Anterior cingulate cortex (tissue), 58 donors: ENCODE results near the gene ACAD11.
"Not testable (repeated sequence)": the region's sequence is repeated elsewhere in the genome, so short reads cannot be mapped to it uniquely, and the experiment has no call there.

ENCODE experiments used
- DNase-seq, 58 donors: peaks; one replicate each; lab custom pipeline; 2025; lab: John Stamatoyannopoulos, UW

Gene ACAD11

GRCh38 chr3:132606085-132606484, 53.5 kb downstream of the ACAD11 start:
- no peak for DNase-seq

GRCh38 chr3:132605374-132605792, 54.2 kb downstream of the ACAD11 start:
- DNase-seq = no peak

GRCh38 chr3:132600614-132601013, 59.0 kb downstream of the ACAD11 start:
- DNase-seq = not testable (repeated sequence)

GRCh38 chr3:132598181-132598580, 61.4 kb downstream of the ACAD11 start:
- no peak for DNase-seq

- no peak for DNase-seq
These were observed 61.9 kb downstream of the ACAD11 start for GRCh38 chr3:132597660-132598059.

GRCh38 chr3:132596816-132597433, 62.7 kb downstream of the ACAD11 start, which contains the start of gene ACKR4:
Gene ACKR4, plus strand, starts transcription at chr3:132597270. Its CDS starts 3,128 bp downstream, at chr3:132600398.
- DNase-seq = no peak

GRCh38 chr3:132596326-132596725, 63.3 kb downstream of the ACAD11 start:
- DNase-seq = no peak

- no peak for DNase-seq
These were observed 64.6 kb downstream of the ACAD11 start for GRCh38 chr3:132595014-132595413.

GRCh38 chr3:132594498-132594897, 65.1 kb downstream of the ACAD11 start:
- DNase-seq = no peak

- no peak for DNase-seq
These were observed 65.7 kb downstream of the ACAD11 start for GRCh38 chr3:132593947-132594323.

- DNase-seq = no peak
These were observed 66.2 kb downstream of the ACAD11 start for GRCh38 chr3:132593241-132593946.

- DNase-seq = no peak
These were observed 67.4 kb downstream of the ACAD11 start for GRCh38 chr3:132592216-132592615.

- DNase-seq = no peak
These were observed 72.2 kb downstream of the ACAD11 start for GRCh38 chr3:132587401-132587800.

- no peak for DNase-seq
These were observed 85.8 kb downstream of the ACAD11 start for GRCh38 chr3:132573797-132574211.

GRCh38 chr3:132570016-132570415, 89.6 kb downstream of the ACAD11 start:
- no peak for DNase-seq

GRCh38 chr3:132569580-132569979, 90.0 kb downstream of the ACAD11 start:
- no peak for DNase-seq

GRCh38 chr3:132569153-132569552, 90.5 kb downstream of the ACAD11 start:
- DNase-seq = no peak

- DNase-seq = no peak
These were observed 91.2 kb downstream of the ACAD11 start for GRCh38 chr3:132568422-132568821.

GRCh38 chr3:132564070-132564465, 95.5 kb downstream of the ACAD11 start:
- DNase-seq = no peak

GRCh38 chr3:132563420-132564069, 96.1 kb downstream of the ACAD11 start:
- no peak for DNase-seq

- no peak for DNase-seq
These were observed 98.6 kb downstream of the ACAD11 start for GRCh38 chr3:132561003-132561402.
